ENCODE results near the gene MYL7. TPM values are rescaled to one million over a fixed set of nuclear protein-coding genes. Genes with fewer than 3 reads are reported as not detected.
A peak's percentile ranks its signal among the peaks of the same experiment; 100 is the strongest.

The MYL7 gene
- total RNA-seq, 1 donor = 0.43 TPM

- no peak for TF ChIP-seq CTCF (IDR thresholded peaks at IDR 0.05; ENCODE audit: insufficient read depth, low read depth, low read length)
- no peak for DNase-seq (ENCODE audit: low read depth)
Measured at GRCh38 chr7:44112231-44112996, 28.7 kb downstream of the MYL7 start.

GRCh38 chr7:44111761-44112160 lies 29.4 kb downstream of the MYL7 start:
- TF ChIP-seq CTCF (IDR thresholded peaks at IDR 0.05; ENCODE audit: insufficient read depth, low read depth, low read length) = no peak
- DNase-seq (ENCODE audit: low read depth) = no peak
- H3K4me3 ChIP-seq (ENCODE audit: low read depth, low read length) = no peak overlapping the region

More at GRCh38 chr7:44112231-44112996, 28.7 kb downstream of the MYL7 start:
- no peak overlapping the region for H3K4me3 ChIP-seq (ENCODE audit: low read depth, low read length)

GRCh38 chr7:44110719-44111635 lies 30.2 kb downstream of the MYL7 start:
- no peak overlapping the region for H3K4me3 ChIP-seq (ENCODE audit: low read depth, low read length)
- no peak for TF ChIP-seq CTCF (IDR thresholded peaks at IDR 0.05; ENCODE audit: insufficient read depth, low read depth, low read length)
- DNase-seq (ENCODE audit: low read depth) = no peak

DNA sequence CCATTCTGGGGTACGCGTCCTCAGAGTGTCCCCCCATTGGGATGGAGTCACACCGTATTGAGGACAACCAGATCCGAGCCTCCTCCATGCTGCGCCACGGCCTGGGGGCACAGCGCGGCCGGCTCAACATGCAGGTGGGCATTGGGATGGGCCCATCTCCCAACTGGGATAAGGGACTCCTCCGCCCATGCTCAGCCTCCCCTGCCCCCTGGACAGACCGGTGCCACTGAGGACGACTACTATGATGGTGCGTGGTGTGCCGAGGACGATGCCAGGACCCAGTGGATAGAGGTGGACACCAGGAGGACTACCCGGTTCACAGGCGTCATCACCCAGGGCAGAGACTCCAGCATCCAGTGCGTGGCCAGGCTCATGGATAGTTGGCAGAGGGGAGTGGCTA lies 31.1 kb downstream of the MYL7 start:
- DNase-seq (ENCODE audit: low read depth) = no peak
- TF ChIP-seq CTCF (IDR thresholded peaks at IDR 0.05; ENCODE audit: insufficient read depth, low read depth, low read length) = no peak
- H3K4me3 ChIP-seq (ENCODE audit: low read depth, low read length) = no peak overlapping the region

DNA sequence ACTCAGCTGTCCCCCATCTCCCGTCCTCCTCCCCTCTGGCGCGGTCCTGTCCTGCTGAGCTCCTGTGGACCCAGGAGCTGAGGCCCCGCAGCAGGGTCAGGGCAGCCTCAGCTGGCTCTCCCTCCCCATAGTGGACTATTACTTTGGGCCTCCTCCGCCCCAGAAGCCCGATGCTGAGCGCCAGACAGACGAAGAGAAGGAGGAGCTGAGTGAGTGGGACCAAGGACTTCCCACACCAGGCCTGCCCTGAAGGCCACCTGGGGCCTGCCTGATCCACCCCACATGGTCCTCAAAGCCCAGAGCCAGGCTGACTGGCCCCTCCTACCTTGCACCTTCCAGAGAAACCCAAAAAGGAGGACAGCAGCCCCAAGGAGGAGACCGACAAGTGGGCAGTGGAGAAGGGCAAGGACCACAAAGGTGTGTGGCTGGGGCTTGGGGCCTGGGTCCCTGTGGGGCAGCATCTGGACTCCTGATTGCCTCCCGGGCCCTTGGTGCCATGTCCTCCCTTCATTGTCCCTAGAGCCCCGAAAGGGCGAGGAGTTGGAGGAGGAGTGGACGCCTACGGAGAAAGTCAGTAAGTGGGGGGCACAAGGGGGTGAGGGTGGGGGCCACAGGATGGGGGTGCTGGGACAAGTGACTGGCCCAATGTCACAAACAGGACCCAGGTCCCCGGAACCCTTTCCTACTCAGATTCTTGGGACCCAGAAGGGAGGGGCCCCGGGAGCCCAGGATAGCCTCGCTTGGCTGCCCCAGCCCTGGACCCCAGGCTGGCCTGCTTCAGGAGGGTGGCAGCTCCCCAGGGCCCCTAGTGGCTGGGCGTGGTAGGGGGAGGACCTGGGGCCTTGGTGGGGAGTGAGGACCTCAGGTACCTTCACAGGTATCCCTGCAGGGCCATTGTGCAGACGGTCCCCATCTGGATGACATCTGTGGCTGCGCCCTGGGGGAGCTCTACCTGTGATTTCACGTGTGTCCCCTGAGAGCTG lies 32.1 kb downstream of the MYL7 start:
- H3K4me3 ChIP-seq (ENCODE audit: low read depth, low read length) = no peak overlapping the region
- no peak for DNase-seq (ENCODE audit: low read depth)
- peak; percentile 3 for TF ChIP-seq CTCF (IDR thresholded peaks at IDR 0.05; ENCODE audit: insufficient read depth, low read depth, low read length)

All from fibroblast of villous mesenchyme (primary cell).